Muscle layer of duodenum (tissue), 2 donors: Measurements from ENCODE around the gene SLC9A5.

Experiments
- H3K27ac ChIP-seq: one replicate; pipeline ENCODE4 v1.7.0; 2013; ENCODE audit warnings: mild to moderate bottlenecking, low read length
- H3K27me3 ChIP-seq: one replicate; pipeline ENCODE4 v1.7.0; 2013; ENCODE audit warnings: low read depth, mild to moderate bottlenecking, control low read depth, low read length
- H3K36me3 ChIP-seq, 2 donors: one replicate each; pipeline ENCODE4 v1.7.0; 2013; ENCODE audit warnings: low read length in 2 of 2, control low read depth in 1 of 2, mild to moderate bottlenecking in 1 of 2; ENCODE audit not compliant: insufficient read depth in 2 of 2, control insufficient read depth in 1 of 2
- H3K4me1 ChIP-seq, 2 donors: one replicate each; pipeline ENCODE4 v1.7.0; 2013; ENCODE audit warnings: low read length in 2 of 2, mild to moderate bottlenecking in 2 of 2, control low read depth in 1 of 2, moderate library complexity in 1 of 2; ENCODE audit not compliant: insufficient read depth in 2 of 2, control insufficient read depth in 1 of 2
- H3K4me3 ChIP-seq, 2 donors: one replicate each; pipeline ENCODE4 v1.7.0; 2013; ENCODE audit warnings: low read length in 2 of 2, low read depth in 1 of 2, mild to moderate bottlenecking in 1 of 2
- H3K9me3 ChIP-seq, 2 donors: one replicate each; pipeline ENCODE4 v1.7.0; 2013; ENCODE audit warnings: low read length in 2 of 2, control low read depth in 1 of 2, mild to moderate bottlenecking in 1 of 2; ENCODE audit not compliant: control insufficient read depth in 1 of 2
- donor health status: healthy.

Gene SLC9A5

GRCh38 chr16:67265834-67266233 is 17.1 kb downstream of the SLC9A5 start:
- Histone ChIP-seq H3K9me3 (no peaks in the 10 kb centered on the region), H3K27me3 (peaks cover 3% of the 10 kb centered on the region)

DNA sequence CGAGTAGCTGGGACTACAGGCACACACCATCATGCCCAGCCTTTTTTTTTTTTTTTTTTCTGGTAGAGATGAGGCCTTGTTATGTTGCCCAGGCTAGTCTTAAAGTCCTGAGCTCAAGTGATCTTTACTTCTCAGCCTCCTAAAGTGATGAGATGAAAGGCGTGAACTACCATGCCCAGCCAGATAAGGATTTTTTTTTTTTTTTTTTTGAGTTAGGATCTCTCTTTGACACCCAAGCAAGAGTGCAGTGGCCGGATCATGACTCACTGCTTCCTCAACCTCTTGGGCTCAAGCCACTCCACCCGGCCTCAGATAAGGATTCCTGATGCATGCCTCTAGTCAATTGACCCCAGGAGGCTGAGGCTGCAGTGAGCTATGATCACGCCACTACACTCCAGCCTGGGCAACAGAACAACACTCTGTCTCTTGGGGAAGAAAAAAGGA is 19.4 kb downstream of the SLC9A5 start:
- H3K4me3 ChIP-seq: no peak overlapping the region
- no peak overlapping the region for H3K27ac ChIP-seq

More at GRCh38 chr16:67265834-67266233, 17.1 kb downstream of the SLC9A5 start:
- Histone ChIP-seq H3K4me3 (no peak overlapping the region), H3K4me1 (no peaks in the 10 kb centered on the region), H3K36me3 (no peaks in the 10 kb centered on the region), H3K27ac (no peak overlapping the region)

GRCh38 chr16:67269766-67270165 is 21.0 kb downstream of the SLC9A5 start:
- Histone ChIP-seq H3K36me3 (no peaks in the 10 kb centered on the region), H3K4me3 (no peak overlapping the region), H3K9me3 (no peaks in the 10 kb centered on the region), H3K27me3 (peaks cover 3% of the 10 kb centered on the region), H3K4me1 (no peaks in the 10 kb centered on the region), H3K27ac (no peak overlapping the region)

More for the DNA sequence above, 19.4 kb downstream of the SLC9A5 start:
- no peaks in the 10 kb centered on the region for H3K9me3 ChIP-seq
- H3K36me3 ChIP-seq: no peaks in the 10 kb centered on the region
- H3K27me3 ChIP-seq: peaks cover 3% of the 10 kb centered on the region
- no peaks in the 10 kb centered on the region for H3K4me1 ChIP-seq

DNA sequence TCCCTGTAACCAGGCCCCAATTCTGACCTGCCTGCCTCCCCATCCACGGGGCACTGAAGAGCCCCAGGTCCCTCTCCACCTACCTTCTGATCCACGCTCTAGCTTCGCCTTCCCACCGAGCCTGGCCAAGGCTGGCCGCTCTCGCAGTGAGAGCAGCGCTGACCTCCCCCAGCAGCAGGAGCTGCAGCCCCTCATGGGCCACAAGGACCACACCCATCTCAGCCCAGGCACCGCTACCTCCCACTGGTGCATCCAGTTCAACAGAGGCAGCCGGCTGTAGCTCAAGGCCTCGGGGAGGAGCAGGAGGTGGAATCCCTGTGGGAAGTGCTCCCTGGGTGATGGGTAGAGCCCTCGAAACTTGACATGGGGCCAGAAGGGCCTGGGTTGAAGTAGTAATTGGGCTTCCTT is 22.2 kb downstream of the SLC9A5 start:
- H3K27ac ChIP-seq: no peak overlapping the region
- H3K4me1 ChIP-seq: no peaks in the 10 kb centered on the region
- no peaks in the 10 kb centered on the region for H3K36me3 ChIP-seq
- H3K4me3 ChIP-seq: no peak overlapping the region
- H3K27me3 ChIP-seq: no peaks in the 10 kb centered on the region
- H3K9me3 ChIP-seq: no peaks in the 10 kb centered on the region

GRCh38 chr16:67271446-67271845 is 22.7 kb downstream of the SLC9A5 start:
- H3K36me3 ChIP-seq: peaks cover 0 to 1% of the 10 kb centered on the region in 2 donors
- H3K4me3 ChIP-seq: no peak overlapping the region
- no peak overlapping the region for H3K27ac ChIP-seq
- no peaks in the 10 kb centered on the region for H3K9me3 ChIP-seq
- H3K4me1 ChIP-seq: no peaks in the 10 kb centered on the region
- H3K27me3 ChIP-seq: no peaks in the 10 kb centered on the region

GRCh38 chr16:67275321-67275720 is 26.5 kb downstream of the SLC9A5 start:
- H3K9me3 ChIP-seq: no peaks in the 10 kb centered on the region
- H3K27me3 ChIP-seq: no peaks in the 10 kb centered on the region
- peaks cover 0 to 9% of the 10 kb centered on the region in 2 donors for H3K36me3 ChIP-seq
- H3K4me3 ChIP-seq: no peak overlapping the region
- H3K4me1 ChIP-seq: peaks cover 4 to 11% of the 10 kb centered on the region in 2 donors
- no peak overlapping the region for H3K27ac ChIP-seq

DNA sequence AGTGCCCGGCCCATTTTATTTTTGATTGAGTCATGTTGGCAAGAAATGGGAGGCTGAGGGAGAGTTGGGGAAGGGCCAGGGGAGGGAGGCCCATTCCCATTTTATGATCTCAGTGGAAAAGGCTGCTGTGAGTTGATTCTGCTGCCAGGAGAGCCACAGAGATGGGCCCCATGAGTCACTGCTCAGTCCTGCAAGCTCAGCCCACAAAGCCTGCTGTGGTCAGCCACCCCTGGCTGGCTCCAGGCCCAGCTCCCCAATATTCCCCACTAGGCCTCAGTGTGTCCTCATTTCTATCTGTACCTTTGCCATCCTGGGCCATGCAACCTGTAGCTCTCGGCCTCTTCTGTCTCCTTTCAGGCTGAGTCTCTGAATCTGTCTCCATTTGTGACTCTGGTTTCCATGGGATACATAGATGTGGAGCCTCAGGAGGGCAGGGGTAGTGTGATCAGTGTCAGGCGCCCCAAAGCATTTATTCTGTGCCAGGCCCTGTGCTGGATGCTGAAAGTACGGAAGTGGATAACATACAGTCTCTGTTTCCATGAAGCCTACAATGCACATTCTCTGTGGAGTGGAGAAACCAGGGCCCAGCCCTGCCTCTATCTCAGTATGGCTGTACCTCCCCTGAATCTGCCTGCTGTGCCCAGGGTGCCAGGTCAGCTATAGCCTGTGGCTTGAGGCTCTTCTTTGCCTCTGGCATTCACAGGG is 28.7 kb downstream of the SLC9A5 start:
- Histone ChIP-seq H3K27ac (peak overlapping the region; percentile 40), H3K36me3 (peaks cover 0 to 9% of the 10 kb centered on the region in 2 donors), H3K9me3 (no peaks in the 10 kb centered on the region), H3K27me3 (no peaks in the 10 kb centered on the region), H3K4me3 (no peak overlapping the region), H3K4me1 (peaks cover 4 to 11% of the 10 kb centered on the region in 2 donors)

DNA sequence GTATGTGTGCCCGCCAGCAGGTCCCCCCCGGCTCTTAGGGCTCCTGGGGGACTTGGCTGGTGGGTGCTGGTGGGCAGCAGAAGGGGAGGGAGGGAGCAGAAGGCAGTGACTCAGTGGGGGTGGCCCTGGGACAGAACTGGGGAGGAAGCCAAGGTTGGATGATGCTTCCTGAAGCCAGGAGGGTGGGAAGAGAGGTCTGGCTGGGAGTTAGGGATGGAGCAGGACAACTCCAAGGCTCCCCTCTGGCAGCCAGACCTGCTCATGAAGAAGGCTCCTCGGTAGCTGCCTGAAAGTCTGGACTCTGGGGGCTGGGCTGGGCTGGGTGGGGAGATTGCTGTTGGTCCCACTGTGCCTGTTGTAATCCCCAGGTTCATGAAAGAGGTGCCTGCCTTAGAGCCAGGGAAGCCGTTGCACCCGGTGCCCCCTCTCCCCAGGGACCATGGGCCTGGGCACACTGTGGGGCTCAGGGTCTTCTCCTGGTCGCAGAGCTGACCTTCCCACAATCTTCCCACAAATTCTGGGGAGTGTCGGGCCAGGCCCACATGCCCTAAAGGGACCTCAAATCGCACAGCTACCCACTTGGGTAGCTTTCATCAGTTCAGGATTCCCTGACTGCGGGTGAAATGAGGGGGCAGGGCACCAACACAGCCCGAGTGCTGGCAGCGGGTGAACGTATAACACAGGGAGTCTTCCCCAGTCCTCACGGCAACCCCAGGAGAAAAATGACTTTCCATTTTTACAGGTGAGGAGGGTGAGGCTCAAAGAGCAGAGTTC is 29.4 kb downstream of the SLC9A5 start:
- Histone ChIP-seq H3K4me3 (peak overlapping the region; percentile 59 to 60), H3K27ac (peak overlapping the region; percentile 45), H3K27me3 (no peaks in the 10 kb centered on the region), H3K4me1 (peaks cover 4 to 11% of the 10 kb centered on the region in 2 donors), H3K9me3 (no peaks in the 10 kb centered on the region), H3K36me3 (peaks cover 0 to 9% of the 10 kb centered on the region in 2 donors)

DNA sequence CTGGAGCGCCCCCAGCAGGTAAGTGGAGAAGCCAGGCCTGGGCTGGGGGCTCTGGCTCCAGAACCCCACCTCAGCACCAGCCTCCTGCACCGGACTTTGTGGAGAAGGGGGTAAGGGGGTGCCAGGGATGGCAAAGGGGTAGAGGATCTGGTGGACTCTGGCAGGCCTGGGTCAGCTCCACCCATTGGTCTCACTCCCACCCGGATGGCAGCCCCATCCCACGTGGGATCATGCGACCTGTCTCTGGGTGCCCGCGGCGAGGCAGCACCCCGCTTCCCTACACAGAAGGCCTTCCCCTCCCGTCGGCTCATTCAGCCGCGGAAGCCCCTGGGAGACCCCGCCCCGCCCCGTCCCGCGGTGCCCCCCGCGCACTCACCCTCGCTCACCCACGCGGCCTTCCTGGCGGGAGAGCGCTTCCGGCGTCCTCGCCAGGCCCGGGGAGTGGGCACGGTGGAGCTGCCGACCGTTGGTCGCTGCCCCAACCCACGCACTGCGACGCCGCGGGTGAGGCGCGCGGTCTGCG is 30.1 kb downstream of the SLC9A5 start:
- Histone ChIP-seq H3K4me1 (peaks cover 4 to 11% of the 10 kb centered on the region in 2 donors), H3K27me3 (no peaks in the 10 kb centered on the region), H3K36me3 (peaks cover 0 to 9% of the 10 kb centered on the region in 2 donors), H3K27ac (peak overlapping the region; percentile 45), H3K4me3 (peak overlapping the region; percentile 59 to 60), H3K9me3 (no peaks in the 10 kb centered on the region)

- H3K27ac ChIP-seq: peak within 1 kb of the TSS; percentile 45
Observed at GRCh38 chr16:67279296-67280089, 30.7 kb downstream of the SLC9A5 start, which contains the start of gene PLEKHG4. Gene PLEKHG4 (plus strand): TSS chr16:67279532. CDS start chr16:67280045, 513 bp downstream.

More at GRCh38 chr16:67279296-67280089, 30.7 kb downstream of the SLC9A5 start, which contains the start of gene PLEKHG4:
- H3K9me3 ChIP-seq: no peaks in the 10 kb centered on the region
- peak within 1 kb of the TSS; percentile 59 to 60 for H3K4me3 ChIP-seq
- H3K4me1 ChIP-seq: peaks cover 4 to 11% of the 10 kb centered on the region in 2 donors
- H3K27me3 ChIP-seq: no peaks in the 10 kb centered on the region
- H3K36me3 ChIP-seq: peaks cover 0 to 9% of the 10 kb centered on the region in 2 donors
